Neutrophil (primary cell): Measurements from ENCODE around the gene MTRFR.

Experiments used
- H3K27ac ChIP-seq: fragments of 200-600 bp; sonication (generic); 2 replicates; pipeline ENCODE4 v1.5.1; 2016; ENCODE audit warnings: mild to moderate bottlenecking, moderate library complexity
- H3K27me3 ChIP-seq: fragments of 200-600 bp; sonication (generic); 2 replicates; pipeline ENCODE4 v1.6.0; 2016; ENCODE audit warnings: mild to moderate bottlenecking
- H3K36me3 ChIP-seq: fragments of 200-600 bp; sonication (generic); 2 replicates; pipeline ENCODE4 v1.5.1; 2017
- H3K4me1 ChIP-seq, 2 experiments: fragments of 200-600 bp in 1 of 2; sonication (generic) in 1 of 2; 1 replicate in 1 of 2; 2 replicates in 1 of 2; pipeline versions ENCODE4 v1.5.1 to v1.6.1; 2013 to 2016; ENCODE audit warnings: low read depth in 1 of 2, low read length in 1 of 2, mild to moderate bottlenecking in 1 of 2, moderate library complexity in 1 of 2; ENCODE audit not compliant: control insufficient read depth in 1 of 2, insufficient read depth in 1 of 2
- H3K4me3 ChIP-seq, 2 experiments: fragments of 200-600 bp in 1 of 2; sonication (generic) in 1 of 2; 1 replicate in 1 of 2; 2 replicates in 1 of 2; pipeline ENCODE4 v1.5.1; 2013 to 2016; ENCODE audit warnings: low read depth in 1 of 2, low read length in 1 of 2, mild to moderate bottlenecking in 1 of 2, moderate library complexity in 1 of 2
- H3K9me3 ChIP-seq: fragments of 200-600 bp; sonication (generic); 2 replicates; pipeline ENCODE4 v1.5.1; 2016
- TF ChIP-seq, protein P1 (sequence below): fragments of 200-600 bp; sonication (generic); IDR thresholded peaks from 2 replicates; pipeline ENCODE4 v1.5.1; 2016; ENCODE audit warnings: antibody characterized with exemption

The MTRFR gene

DNA sequence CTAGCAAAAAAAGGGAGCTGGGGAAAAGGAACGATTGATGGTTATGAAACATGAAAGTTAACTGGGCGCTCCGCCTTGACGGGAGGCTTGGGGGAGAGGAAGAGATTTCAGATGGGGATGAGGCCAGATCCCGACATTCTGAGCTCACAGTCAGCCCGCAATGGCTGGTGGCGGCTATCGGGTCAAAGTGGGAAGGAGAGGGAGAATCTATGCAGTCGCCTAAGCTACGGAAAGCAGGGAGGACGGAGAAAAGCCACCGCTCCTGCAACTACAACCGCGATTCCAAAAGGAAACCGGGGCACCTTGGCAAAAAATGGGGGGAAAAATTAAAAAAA is 797 bp upstream of the MTRFR start:
- Histone ChIP-seq H3K27ac (peak overlapping the region; percentile 91), H3K4me3 (peak overlapping the region; percentile 97), H3K36me3 (no peaks in the 10 kb centered on the region), H3K9me3 (no peaks in the 10 kb centered on the region), H3K4me1 (peaks cover 36 to 48% of the 10 kb centered on the region in 2 experiments), H3K27me3 (no peaks in the 10 kb centered on the region)
- TF ChIP-seq, protein P1, sequence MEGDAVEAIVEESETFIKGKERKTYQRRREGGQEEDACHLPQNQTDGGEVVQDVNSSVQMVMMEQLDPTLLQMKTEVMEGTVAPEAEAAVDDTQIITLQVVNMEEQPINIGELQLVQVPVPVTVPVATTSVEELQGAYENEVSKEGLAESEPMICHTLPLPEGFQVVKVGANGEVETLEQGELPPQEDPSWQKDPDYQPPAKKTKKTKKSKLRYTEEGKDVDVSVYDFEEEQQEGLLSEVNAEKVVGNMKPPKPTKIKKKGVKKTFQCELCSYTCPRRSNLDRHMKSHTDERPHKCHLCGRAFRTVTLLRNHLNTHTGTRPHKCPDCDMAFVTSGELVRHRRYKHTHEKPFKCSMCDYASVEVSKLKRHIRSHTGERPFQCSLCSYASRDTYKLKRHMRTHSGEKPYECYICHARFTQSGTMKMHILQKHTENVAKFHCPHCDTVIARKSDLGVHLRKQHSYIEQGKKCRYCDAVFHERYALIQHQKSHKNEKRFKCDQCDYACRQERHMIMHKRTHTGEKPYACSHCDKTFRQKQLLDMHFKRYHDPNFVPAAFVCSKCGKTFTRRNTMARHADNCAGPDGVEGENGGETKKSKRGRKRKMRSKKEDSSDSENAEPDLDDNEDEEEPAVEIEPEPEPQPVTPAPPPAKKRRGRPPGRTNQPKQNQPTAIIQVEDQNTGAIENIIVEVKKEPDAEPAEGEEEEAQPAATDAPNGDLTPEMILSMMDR = no peak

DNA sequence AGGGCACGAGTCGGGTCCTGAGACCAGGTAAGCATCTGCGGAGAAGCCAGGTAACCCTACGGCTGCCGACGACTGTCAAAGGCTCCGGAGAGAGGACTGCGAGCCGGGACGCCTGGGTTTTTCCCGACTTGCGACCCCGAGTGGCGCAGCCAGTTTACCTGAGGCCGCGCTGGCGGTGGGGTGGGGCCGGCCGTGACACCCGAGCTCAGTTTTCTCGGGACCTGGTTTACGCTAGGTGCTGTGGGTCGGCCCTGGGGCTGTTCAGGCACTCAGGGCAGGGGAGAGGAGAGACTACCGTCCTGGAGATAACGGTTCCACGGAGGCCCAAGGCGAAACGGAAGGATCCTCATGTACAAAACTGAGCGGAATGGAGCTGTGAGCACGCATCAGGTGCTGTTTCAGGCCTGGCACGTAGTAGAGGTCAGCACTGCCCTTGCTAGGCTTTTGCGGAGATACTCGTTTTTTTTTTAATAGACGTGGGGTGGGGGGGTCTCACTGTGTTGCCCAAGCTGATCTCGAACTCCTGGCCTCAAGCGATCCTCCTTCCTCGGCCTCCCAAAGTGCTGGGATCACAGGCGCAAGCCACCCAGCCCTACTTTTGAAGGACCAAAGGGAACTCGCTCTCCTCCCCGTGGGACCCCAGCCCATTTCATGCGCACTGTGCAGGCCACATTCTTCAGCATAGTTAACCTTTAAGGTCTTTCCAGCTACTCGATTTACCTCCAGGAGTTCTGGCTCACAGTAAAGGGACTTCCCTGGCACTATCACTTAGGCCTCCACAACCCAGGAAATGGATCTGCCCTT is 471 bp downstream of the MTRFR start:
- Histone ChIP-seq H3K4me3 (peak overlapping the region; percentile 97), H3K27me3 (no peaks in the 10 kb centered on the region), H3K27ac (peak overlapping the region; percentile 91), H3K9me3 (no peaks in the 10 kb centered on the region), H3K36me3 (no peaks in the 10 kb centered on the region), H3K4me1 (peaks cover 31 to 44% of the 10 kb centered on the region in 2 experiments)
- TF ChIP-seq, protein P1 = no peak

DNA sequence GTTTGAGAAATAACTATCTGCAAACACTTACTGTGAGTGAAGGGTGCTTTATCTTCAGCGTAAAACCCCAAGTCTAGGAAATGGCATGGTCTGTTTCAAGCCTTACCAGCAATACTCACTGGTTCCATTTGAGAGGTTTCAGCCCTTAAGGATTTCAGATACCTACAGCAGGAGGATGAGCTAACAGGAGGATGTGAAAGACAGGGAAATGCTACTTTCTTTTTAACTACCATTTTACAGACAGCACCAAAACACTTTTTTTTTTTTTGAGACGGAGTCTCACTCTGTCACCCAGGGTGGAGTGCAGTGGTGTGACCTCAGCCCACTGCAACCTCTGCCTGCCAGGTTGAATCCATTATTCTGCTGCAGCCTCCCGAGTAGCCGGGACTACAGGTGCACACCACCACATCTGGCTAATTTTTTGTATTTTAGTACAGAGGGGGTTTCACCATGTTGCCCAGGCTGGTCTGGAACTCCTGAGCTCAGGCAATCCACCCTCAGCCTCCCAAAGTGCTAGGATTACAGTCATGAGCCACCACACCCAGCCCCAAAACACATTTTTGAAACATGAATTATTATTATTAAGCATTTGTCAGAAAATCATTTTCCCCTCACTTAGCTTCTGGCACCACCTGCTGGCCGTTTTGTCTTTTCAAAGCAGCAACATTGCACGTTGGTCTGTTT is 4.6 kb downstream of the MTRFR start:
- Histone ChIP-seq H3K4me1 (peaks cover 11 to 16% of the 10 kb centered on the region in 2 experiments), H3K36me3 (no peaks in the 10 kb centered on the region), H3K4me3 (no peak overlapping the region), H3K27ac (peak overlapping the region; percentile 1), H3K27me3 (no peaks in the 10 kb centered on the region), H3K9me3 (no peaks in the 10 kb centered on the region)
- TF ChIP-seq, protein P1 = peak; percentile 54

DNA sequence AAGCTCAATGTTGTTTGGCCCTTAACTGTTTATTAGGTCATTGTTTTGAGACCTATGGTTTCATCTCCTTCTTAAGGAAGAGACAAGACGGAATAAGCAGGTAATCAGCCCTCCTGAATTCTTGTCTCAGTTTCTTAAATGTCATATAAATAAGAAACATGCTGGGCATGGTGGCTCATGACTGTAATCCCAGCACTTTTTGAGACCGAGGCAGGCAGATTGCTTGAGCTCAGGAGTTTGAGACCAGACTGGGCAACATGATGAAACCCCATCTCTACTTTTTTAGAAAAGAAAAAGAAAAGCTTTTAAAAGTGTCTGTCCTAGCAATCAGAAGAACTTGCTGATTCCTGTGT is 5.1 kb downstream of the MTRFR start:
- no peaks in the 10 kb centered on the region for H3K9me3 ChIP-seq
- TF ChIP-seq, protein P1 = no peak
- no peak overlapping the region for H3K4me3 ChIP-seq
- H3K27me3 ChIP-seq = no peaks in the 10 kb centered on the region
- peak overlapping the region; percentile 1 for H3K27ac ChIP-seq
- H3K36me3 ChIP-seq = no peaks in the 10 kb centered on the region
- H3K4me1 ChIP-seq = peaks cover 11 to 16% of the 10 kb centered on the region in 2 experiments

DNA sequence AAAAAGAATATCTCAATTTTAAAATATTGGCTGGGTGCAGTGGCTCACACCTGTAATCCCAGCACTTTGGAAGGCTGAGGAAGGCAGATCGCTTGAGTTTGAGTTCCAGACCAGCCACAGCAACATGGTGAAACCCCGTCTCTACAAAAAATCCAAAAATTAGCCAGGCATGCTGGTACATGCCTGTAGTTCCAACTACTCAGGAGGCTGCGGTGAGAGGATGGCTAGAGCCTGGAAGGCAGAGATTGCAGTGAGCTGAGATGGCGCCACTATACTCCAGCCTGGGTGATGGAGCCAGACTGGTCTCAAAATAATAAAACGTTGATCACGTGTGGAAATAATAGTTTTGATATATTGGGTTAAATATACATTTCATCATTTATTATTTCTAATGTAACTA is 5.7 kb downstream of the MTRFR start:
- H3K27me3 ChIP-seq = no peaks in the 10 kb centered on the region
- no peak overlapping the region for H3K4me3 ChIP-seq
- no peak overlapping the region for H3K27ac ChIP-seq
- TF ChIP-seq, protein P1 = no peak
- no peaks in the 10 kb centered on the region for H3K9me3 ChIP-seq
- H3K4me1 ChIP-seq = peaks cover 7 to 12% of the 10 kb centered on the region in 2 experiments
- no peaks in the 10 kb centered on the region for H3K36me3 ChIP-seq
